MV-4-11 (cell line): Measurements from ENCODE around the gene GFAP.
"Not testable (repeated sequence)": the region's sequence is repeated elsewhere in the genome, so short reads cannot be mapped to it uniquely, and the experiment has no call there.

ENCODE experiments used
- DNase-seq: peaks from one replicate; lab custom pipeline; 2025; lab: John Stamatoyannopoulos, UW

Gene GFAP

GRCh38 chr17:44915321-44915726 is at the start of gene GFAP:
GFAP (minus strand) TSS chr17:44915500; CDS start chr17:44915486, 14 bp downstream.
- no peak for DNase-seq

DNA sequence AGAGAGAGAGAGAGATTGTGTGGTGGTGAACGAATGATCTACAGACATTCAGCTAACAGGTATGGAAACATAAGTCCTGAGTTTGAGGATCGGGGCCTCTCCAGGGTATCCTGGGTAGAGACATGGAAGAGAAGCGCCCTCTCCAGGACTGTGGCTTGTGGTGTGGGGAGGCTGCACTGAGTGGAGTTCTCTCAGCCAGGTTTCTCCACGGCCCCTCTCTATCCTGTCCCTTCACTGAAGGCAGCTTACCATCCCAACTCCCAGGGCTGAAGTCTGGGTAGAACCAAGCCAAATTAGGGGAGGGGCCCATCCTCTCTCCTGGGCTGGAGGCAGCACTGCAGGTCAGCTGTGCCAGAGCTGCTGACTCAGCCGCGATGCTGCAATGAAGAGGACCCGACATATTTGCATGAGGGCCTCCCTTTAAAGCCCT is 46.6 kb upstream of the GFAP start:
- no peak for DNase-seq

DNA sequence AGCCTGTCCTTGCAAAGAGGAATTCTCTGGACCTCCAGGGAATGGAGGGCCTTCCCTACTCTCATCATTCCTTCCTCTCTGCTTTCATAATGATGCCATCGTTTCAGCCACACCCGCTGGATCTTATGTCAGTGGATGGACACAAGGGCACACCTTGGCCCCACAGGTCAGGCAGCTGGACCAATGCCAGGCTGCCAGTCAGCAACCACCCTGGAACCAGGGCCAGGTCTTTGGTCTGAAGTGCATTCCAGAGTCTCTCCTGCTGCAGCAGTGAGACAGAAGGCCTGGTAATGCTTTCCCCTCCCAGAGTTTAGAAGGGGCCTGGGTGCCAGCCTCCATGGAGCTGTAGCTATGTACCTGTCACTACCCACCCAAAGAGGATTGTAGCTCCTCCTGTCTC is 45.4 kb upstream of the GFAP start:
- no peak for DNase-seq

- no peak for DNase-seq
These were observed 44.7 kb upstream of the GFAP start for GRCh38 chr17:44959821-44960531.

GRCh38 chr17:44956998-44957981 is 42.0 kb upstream of the GFAP start:
- no peak for DNase-seq

DNA sequence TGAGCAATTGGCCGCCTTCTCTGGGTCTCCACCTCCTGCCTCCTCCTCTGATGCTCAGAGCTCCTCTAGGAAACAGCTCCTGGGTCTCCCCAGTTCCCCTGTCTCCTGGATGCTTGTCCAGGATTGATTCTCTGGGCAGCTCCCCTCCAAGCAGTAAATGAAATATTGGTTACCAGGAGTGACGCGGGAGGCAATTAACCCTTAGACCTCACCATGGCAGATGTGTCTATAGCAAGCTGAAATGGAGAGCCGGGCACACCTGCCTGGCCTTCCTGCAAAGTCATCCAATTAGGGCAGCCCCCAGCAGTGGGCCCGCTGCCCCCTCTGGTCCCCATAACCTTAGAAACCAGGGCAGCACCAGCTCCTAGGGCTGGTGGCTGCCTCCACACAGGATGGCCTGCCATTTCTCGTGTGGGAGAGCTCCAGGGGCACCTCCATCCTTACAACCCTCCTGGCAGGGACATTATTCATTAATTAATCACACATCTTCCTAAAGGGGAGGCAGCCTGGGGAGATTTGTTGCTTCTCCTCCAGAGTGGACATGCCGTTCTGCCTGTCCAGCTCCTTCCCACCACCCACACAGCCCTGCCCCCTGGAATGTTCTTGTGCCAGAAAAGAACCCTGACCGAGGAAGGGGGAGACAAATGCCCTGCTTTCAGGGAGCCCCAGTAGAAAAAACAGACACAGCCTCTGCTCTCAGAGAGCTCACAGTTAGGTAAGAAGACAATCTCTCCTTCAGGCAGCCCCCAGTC is 40.5 kb upstream of the GFAP start:
- DNase-seq, result no peak

GRCh38 chr17:44952946-44953475 is 37.7 kb upstream of the GFAP start:
- no peak for DNase-seq

- DNase-seq, result no peak
These were observed 33.1 kb upstream of the GFAP start for GRCh38 chr17:44948315-44948795.

DNA sequence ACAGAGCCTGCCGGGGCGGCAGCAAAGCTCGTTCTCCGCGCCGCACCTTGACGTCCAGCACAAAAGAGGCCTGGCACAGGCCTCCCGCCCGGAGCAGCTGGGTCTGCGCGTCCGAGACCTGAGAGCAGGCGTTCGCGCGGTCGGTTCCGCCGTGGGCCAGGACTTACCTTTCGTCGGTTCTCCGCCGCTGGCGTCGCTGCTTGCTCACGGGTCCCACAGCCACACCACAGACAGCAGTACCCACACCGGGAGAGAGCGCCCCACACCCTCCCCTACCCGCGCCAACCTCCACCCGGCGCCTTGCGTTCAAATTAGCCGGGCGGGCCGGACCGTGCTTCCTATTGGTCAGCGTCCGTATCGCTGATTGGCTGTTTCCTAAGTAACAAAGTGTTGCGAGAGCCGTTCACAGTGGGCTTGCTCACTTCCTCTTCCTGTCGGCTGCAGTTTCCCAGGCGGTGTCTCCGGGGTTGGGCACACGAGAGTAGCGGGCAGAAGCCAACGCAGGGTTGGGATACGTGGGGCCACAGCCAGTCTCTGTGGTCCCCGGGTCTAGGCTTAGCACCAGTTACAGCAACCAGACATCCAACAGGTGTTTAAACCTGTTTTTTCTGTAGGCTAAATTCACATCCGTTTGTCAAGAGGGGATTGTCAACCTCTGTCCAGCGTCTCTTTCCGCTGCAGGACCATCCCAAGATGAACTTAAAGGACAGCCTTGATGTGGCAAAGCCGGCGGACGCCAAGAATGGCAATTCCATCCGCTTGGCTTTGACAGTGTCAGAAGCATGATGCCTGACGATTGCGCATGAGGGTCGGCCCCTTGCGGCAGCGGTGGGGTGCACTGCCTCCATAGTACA is 32.4 kb upstream of the GFAP start, which contains the start of gene KIF18B:
KIF18B (minus strand) TSS at position 313 of the 854 bp plus-strand sequence. CDS start 11,429 bp downstream, outside the sequence.
- peak; percentile 97 for DNase-seq

DNA sequence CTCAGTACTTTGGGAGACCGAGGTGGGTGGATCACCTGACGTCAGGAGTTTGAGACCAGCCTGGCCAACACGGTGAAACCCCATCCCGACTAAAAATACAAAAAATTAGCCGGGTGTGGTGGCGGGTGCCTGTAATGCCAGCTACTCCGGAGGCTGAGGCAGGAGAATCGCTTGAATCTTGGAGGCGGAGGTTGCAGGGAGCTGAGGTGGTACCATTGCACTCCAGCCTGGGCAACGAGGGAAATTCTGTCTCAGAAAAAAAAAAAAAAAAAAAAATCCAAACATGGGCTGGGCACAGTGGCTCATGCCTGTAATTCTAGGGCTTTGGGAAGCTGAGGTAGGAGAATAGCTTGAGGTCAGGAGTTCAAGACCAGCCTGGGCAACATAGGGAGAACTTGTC is 30.4 kb upstream of the GFAP start:
- DNase-seq, result not testable (repeated sequence)

DNA sequence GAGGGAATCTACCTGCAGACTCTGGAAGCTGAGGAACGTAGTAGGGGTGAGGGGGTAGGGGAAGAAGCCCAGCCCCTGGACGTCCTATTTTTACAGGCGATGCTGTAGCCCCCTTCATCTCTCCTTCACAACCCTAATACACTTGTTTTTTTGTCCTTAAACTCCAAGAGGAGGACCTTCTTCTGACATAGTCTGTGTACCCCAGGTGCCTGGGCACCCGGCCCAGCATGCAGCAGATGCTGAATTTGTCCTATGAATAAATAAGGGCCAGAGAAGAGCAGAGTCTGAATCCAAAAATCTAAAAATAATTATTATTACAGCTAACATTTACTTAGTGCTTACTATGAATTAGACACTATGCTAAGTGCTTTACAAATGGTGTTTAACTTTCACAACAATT is 27.2 kb upstream of the GFAP start:
- DNase-seq, result no peak

GRCh38 chr17:44941712-44942331 is 26.5 kb upstream of the GFAP start:
- no peak for DNase-seq

- no peak for DNase-seq
These were observed 25.5 kb upstream of the GFAP start for GRCh38 chr17:44940768-44941167.

DNA sequence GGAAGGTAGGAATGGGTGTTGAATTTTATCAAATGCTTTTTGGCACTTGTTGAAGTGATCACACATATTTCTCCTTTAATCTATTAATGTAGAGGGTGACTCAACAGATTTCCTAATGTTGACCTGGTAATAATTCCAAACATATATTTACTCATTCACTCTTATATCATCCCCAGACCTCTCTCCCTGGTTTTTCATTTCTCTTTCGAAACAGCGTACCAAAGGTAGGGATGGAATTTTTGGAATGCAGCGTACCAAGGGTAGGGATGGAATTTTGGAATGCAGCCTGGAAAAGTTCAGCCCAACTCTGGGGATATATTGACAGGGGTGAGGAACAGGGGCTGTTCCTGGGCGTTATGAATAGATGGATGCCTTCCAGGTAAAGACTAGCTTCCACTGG is 25.0 kb upstream of the GFAP start:
- DNase-seq, result no peak

GRCh38 chr17:44935116-44935515 is 19.8 kb upstream of the GFAP start:
- DNase-seq, result no peak

DNA sequence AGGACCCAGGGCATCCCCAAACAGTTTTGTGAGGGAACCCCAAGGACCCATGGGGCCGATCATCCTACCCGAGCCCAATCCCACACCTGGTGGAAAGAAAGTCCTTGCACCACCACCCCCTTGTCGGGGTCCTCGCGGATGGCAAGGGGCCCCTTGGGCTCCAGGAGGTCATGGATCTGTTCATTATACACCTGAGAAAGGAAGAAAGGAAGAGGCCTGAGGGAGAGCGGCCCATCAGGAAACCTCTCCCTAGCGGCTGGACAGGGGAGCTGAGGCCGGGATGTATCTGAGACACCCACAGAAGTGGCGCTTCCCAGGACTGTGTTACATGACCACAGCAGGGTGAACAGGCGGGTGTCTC is 19.4 kb upstream of the GFAP start:
- no peak for DNase-seq

DNA sequence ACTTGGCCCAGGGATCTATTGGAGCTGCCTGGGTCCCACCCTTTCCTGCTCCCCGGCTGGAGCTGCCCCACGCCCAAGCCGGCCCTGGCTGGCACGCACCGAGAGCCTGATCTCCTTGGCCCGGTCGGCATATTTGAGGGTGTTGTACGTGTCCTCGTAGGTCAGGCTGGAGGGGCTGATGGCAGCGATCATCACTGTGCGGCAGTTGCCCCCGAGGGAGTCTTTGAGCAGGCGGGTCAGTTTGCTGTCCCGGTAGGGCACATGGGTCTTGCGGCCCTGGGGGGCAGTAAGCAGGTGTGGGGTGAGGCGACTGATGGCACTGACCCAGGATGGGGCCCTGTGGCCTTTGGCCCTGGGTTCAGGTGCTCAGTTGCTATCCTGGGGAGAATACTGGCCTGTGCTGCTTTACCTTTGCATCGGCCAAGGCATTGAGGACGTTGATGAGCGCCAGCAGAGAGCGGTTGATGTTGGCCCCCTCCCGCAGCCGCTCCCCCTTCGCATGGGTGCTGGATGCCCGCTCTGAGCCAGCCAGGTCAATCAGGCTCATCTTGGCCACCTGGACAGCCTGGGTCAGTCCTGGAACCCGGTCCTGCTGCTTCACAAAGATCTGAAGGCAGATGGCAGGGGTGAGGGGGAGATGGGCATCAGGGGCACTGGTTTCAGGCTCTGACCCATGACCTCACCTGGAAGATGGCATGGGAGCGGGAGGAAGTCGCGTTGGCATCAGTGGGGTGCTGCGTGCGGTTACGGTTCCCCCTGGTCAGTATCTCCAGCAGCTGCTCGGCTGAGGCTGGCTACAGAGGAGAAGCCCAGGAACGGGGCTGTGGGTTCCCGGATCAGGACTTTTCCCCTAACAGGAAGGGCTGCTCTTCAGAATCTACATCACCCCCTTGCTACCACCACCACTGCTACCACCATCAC is 18.8 kb upstream of the GFAP start:
- DNase-seq, result no peak

- no peak for DNase-seq
These were observed 17.4 kb upstream of the GFAP start for GRCh38 chr17:44932787-44933097.

- DNase-seq, result no peak
These were observed 16.9 kb upstream of the GFAP start for GRCh38 chr17:44932096-44932786.
